A549 (cell line): ENCODE measurements around the gene PLEKHA5. TPM values are rescaled to one million over a fixed set of nuclear protein-coding genes. Genes with fewer than 3 reads are reported as not detected.

Experiments
- ATAC-seq, 2 experiments: fragments of 200-7000 bp in 1 of 2; fragments of >200 bp in 1 of 2; cut with Nextera tagmentation in 1 of 2; cut with Tn5 transposase in 1 of 2; 3 replicates each; pipeline versions ENCODE4 v1.8.0 to v1.9.1; 2018 to 2020; ENCODE audit warnings: mild to moderate bottlenecking in 1 of 2, moderate library complexity in 1 of 2
- CTCF ChIA-PET: fragments of 300-600 bp; sonication (Branson Sonifier 250); formaldehyde crosslinking; extraction: SDS; loops from one replicate; lab custom pipeline; 2021; ENCODE audit warnings: antibody characterized with exemption, inconsistent platforms; lab: Yijun Ruan, JAX
- POLR2A ChIA-PET: fragments of 350-600 bp; formaldehyde crosslinking; extraction: SDS; loops from one replicate; lab custom pipeline; 2021; ENCODE audit warnings: antibody characterized with exemption, inconsistent platforms; lab: Yijun Ruan, JAX
- DNase-seq, 2 experiments: peaks; one replicate each; pipeline versions ENCODE4 v3.0.0 to v3.0.0-alpha.2; 2011 to 2016; ENCODE audit warnings: low read depth in 1 of 2, low spot score in 1 of 2
- FAIRE-seq: peaks from 2 replicates; lab custom pipeline; 2011; peaks lifted over from hg19 to GRCh38; lab: Jason Lieb, UNC
- H3K27ac ChIP-seq, 2 experiments: fragments of >200 bp; sonication (Bioruptor Twin); formaldehyde crosslinking; 3 replicates each; pipeline ENCODE4 v1.5.1; 2016 to 2017
- H3K4me1 ChIP-seq: fragments of >200 bp; sonication (Bioruptor Twin); formaldehyde crosslinking; 3 replicates; pipeline ENCODE4 v1.6.1; 2016
- H3K4me2 ChIP-seq: fragments of >200 bp; sonication (Bioruptor Twin); formaldehyde crosslinking; 3 replicates; pipeline ENCODE4 v1.6.1; 2016
- H3K4me3 ChIP-seq: fragments of >200 bp; sonication (Bioruptor Twin); formaldehyde crosslinking; 3 replicates; pipeline ENCODE4 v1.5.1; 2016
- H3K9me3 ChIP-seq: fragments of >200 bp; sonication (Bioruptor Twin); formaldehyde crosslinking; 3 replicates; pipeline ENCODE4 v1.6.1; 2016
- CBX8 ChIP-seq: fragments of 200-600 bp; sonication (generic); IDR thresholded peaks from 2 replicates; pipeline ENCODE4 v1.6.1; 2016
- EHMT2 ChIP-seq: fragments of 200-600 bp; sonication (generic); IDR thresholded peaks from 2 replicates; pipeline ENCODE4 v1.6.1; 2016; ENCODE audit warnings: antibody characterized with exemption, low read depth, mild to moderate bottlenecking, moderate library complexity
- FOSL2 ChIP-seq, 2 experiments: fragments of 450-650 bp in 1 of 2; fragments of >200 bp in 1 of 2; sonication (Bioruptor Twin) in 1 of 2; formaldehyde crosslinking; IDR thresholded peaks; 2 replicates each; pipeline versions ENCODE4 v1.5.0 to v1.6.1; 2016 to 2020; ENCODE audit warnings: mild to moderate bottlenecking in 1 of 2, moderate library complexity in 1 of 2
- JUNB ChIP-seq: fragments of >200 bp; sonication (Bioruptor Twin); formaldehyde crosslinking; IDR thresholded peaks from 2 replicates; pipeline ENCODE4 v1.6.1; 2016
- KDM5A ChIP-seq: fragments of 200-600 bp; sonication (generic); IDR thresholded peaks from 2 replicates; pipeline ENCODE4 v1.6.1; 2016; ENCODE audit warnings: antibody characterized with exemption, mild to moderate bottlenecking
- MAZ ChIP-seq: fragments of 150-350 bp; IDR thresholded peaks from 2 replicates; pipeline ENCODE4 v1.6.1; 2014; ENCODE audit warnings: antibody characterized with exemption, low read depth, low read length, borderline replicate concordance
- MYC ChIP-seq: IDR thresholded peaks from 2 replicates; pipeline ENCODE4 v1.6.1; 2012; ENCODE audit warnings: mild to moderate bottlenecking, inconsistent platforms, low read length, improper control_type of control experiment, borderline replicate concordance
- NPAS2 ChIP-seq: fragments of 250-450 bp; sonication (Bioruptor Pico); IDR thresholded peaks from 2 replicates; pipeline ENCODE4 v1.8.0; 2022; ENCODE audit warnings: mild to moderate bottlenecking, moderate library complexity, borderline replicate concordance
- NR3C1 ChIP-seq: fragments of >200 bp; sonication (Bioruptor Twin); formaldehyde crosslinking; IDR thresholded peaks from 3 replicates; pipeline ENCODE4 v1.6.1; 2017
- PHF8 ChIP-seq: fragments of 200-600 bp; sonication (generic); IDR thresholded peaks from 2 replicates; pipeline ENCODE4 v1.6.1; 2016; ENCODE audit warnings: low read depth, mild to moderate bottlenecking, antibody characterized with exemption, moderate library complexity, borderline replicate concordance
- RCOR1 ChIP-seq: fragments of 150-350 bp; IDR thresholded peaks from 2 replicates; pipeline ENCODE4 v1.6.1; 2014; ENCODE audit warnings: antibody characterized with exemption, low read length, low read depth
- SMC3 ChIP-seq: fragments of >200 bp; sonication (Bioruptor Twin); formaldehyde crosslinking; IDR thresholded peaks from 3 replicates; pipeline ENCODE4 v1.6.1; 2018; ENCODE audit warnings: inconsistent platforms
- SREBF2 ChIP-seq: fragments of 450-650 bp; IDR thresholded peaks from 2 replicates; pipeline ENCODE4 v1.6.1; 2014; ENCODE audit warnings: mild to moderate bottlenecking, moderate library complexity
- ZFP36 ChIP-seq: fragments of 450-650 bp; IDR thresholded peaks from 2 replicates; pipeline ENCODE4 v1.6.1; 2014; ENCODE audit warnings: borderline replicate concordance; ENCODE audit not compliant: partially characterized antibody
- WGBS: methylation state at CpG from one replicate; pipeline ENCODE4 v1.1.6; 2017; ENCODE audit errors: missing lambda C conversion rate; 5-methylcytosine and 5-hydroxymethylcytosine counted together
- polyA plus RNA-seq, 4 experiments: library from polyadenylated mRNA; depleted of rRNA in 3 of 4; stranded (reverse); fragments of >200 nt; fragmentation: RNase III in 1 of 4; extraction: RNeasy Plus Mini Kit Qiagen cat#74134 plus additional on column Dnase treatment in 1 of 4; gene quantifications; 2 replicates in 3 of 4; 3 replicates in 1 of 4; pipeline ENCODE4 v1.2.3, GENCODE V29; 2011 to 2017
- TF ChIP-seq, protein P1 (sequence below): fragments of 200-600 bp; sonication (generic); IDR thresholded peaks from 2 replicates; pipeline ENCODE4 v1.6.1; 2016; ENCODE audit warnings: antibody characterized with exemption, mild to moderate bottlenecking, moderate library complexity
- TF ChIP-seq, protein P2 (sequence below): fragments of 250-450 bp; sonication (Bioruptor Pico); IDR thresholded peaks from 2 replicates; pipeline ENCODE4 v1.5.0; 2021; ENCODE audit warnings: mild to moderate bottlenecking, moderate library complexity, borderline replicate concordance
- TF ChIP-seq, protein P3 (sequence below): fragments of >200 bp; sonication (Bioruptor Twin); formaldehyde crosslinking; IDR thresholded peaks from 2 replicates; pipeline ENCODE4 v1.6.1; 2016
- TF ChIP-seq, protein P4 (sequence below): fragments of >200 bp; sonication (Bioruptor Twin); formaldehyde crosslinking; IDR thresholded peaks from 3 replicates; pipeline ENCODE4 v1.5.1; 2016

Gene PLEKHA5
- polyA plus RNA-seq, 2 of the 4 experiments (the other 2 are of a cell fraction), result 7.6 to 13.2 TPM

DNA sequence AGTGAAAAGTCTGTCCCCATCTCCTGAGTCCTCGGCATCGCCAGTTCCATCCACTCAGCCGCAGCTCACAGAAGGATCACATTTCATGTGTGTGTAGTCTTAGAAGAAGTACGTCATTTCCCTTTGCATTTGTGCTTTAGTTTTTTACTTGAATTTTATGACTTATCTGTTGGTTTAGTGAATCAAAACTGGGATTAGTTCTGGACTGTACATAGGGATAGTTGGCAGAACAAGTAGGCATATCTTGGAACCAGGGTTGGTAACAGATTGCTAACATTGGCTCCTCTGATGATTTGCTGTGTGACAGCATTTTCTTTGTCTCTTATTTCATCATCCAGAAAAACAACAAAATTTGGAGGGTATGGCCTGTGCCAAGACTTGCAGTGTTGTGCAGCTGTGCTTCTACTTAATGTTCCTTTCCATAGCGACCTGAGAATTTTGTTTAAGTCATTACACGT, 240.2 kb downstream of the PLEKHA5 start:
- TF ChIP-seq NPAS2 (CRISPR knock-in tag), result no peak
- TF ChIP-seq JUNB, result no peak
- TF ChIP-seq FOSL2 (IDR thresholded peaks at IDR 0.05), result no peak
- TF ChIP-seq FOSL2 (CRISPR knock-in tag; IDR thresholded peaks at IDR 0.05), result no peak
- TF ChIP-seq KDM5A, result no peak
- TF ChIP-seq SMC3, result no peak
- no peak for TF ChIP-seq RCOR1
- TF ChIP-seq CBX8, result no peak
- no peak for TF ChIP-seq EHMT2
- TF ChIP-seq, protein P1, sequence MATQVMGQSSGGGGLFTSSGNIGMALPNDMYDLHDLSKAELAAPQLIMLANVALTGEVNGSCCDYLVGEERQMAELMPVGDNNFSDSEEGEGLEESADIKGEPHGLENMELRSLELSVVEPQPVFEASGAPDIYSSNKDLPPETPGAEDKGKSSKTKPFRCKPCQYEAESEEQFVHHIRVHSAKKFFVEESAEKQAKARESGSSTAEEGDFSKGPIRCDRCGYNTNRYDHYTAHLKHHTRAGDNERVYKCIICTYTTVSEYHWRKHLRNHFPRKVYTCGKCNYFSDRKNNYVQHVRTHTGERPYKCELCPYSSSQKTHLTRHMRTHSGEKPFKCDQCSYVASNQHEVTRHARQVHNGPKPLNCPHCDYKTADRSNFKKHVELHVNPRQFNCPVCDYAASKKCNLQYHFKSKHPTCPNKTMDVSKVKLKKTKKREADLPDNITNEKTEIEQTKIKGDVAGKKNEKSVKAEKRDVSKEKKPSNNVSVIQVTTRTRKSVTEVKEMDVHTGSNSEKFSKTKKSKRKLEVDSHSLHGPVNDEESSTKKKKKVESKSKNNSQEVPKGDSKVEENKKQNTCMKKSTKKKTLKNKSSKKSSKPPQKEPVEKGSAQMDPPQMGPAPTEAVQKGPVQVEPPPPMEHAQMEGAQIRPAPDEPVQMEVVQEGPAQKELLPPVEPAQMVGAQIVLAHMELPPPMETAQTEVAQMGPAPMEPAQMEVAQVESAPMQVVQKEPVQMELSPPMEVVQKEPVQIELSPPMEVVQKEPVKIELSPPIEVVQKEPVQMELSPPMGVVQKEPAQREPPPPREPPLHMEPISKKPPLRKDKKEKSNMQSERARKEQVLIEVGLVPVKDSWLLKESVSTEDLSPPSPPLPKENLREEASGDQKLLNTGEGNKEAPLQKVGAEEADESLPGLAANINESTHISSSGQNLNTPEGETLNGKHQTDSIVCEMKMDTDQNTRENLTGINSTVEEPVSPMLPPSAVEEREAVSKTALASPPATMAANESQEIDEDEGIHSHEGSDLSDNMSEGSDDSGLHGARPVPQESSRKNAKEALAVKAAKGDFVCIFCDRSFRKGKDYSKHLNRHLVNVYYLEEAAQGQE, result no peak
- no peak for TF ChIP-seq PHF8
- TF ChIP-seq SREBF2, result no peak
- TF ChIP-seq MYC, result no peak
- TF ChIP-seq, protein P2, sequence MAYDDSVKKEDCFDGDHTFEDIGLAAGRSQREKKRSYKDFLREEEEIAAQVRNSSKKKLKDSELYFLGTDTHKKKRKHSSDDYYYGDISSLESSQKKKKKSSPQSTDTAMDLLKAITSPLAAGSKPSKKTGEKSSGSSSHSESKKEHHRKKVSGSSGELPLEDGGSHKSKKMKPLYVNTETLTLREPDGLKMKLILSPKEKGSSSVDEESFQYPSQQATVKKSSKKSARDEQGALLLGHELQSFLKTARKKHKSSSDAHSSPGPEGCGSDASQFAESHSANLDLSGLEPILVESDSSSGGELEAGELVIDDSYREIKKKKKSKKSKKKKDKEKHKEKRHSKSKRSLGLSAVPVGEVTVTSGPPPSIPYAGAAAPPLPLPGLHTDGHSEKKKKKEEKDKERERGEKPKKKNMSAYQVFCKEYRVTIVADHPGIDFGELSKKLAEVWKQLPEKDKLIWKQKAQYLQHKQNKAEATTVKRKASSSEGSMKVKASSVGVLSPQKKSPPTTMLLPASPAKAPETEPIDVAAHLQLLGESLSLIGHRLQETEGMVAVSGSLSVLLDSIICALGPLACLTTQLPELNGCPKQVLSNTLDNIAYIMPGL (CRISPR knock-in tag), result no peak
- TF ChIP-seq, all 56 proteins: peak for 0
- H3K4me2 ChIP-seq, result no peak overlapping the region
- H3K27ac ChIP-seq, result no peak overlapping the region
- ChIA-PET POLR2A (interaction anchor here (0.6 kb wide), 1 partner anchor 63 kb away, joined by 6 read pairs; no protein-coding TSS in a partner anchor), CTCF (no interaction called here)
- FAIRE-seq, result no peak
- ATAC-seq, result no peak
- no peak overlapping the region for H3K4me3 ChIP-seq
- DNase-seq, result no peak
- WGBS, result 91% methylated on average over 6 of the region's 6 CpGs
- H3K9me3 ChIP-seq, result no peaks in the 10 kb centered on the region
- no peaks in the 10 kb centered on the region for H3K4me1 ChIP-seq

DNA sequence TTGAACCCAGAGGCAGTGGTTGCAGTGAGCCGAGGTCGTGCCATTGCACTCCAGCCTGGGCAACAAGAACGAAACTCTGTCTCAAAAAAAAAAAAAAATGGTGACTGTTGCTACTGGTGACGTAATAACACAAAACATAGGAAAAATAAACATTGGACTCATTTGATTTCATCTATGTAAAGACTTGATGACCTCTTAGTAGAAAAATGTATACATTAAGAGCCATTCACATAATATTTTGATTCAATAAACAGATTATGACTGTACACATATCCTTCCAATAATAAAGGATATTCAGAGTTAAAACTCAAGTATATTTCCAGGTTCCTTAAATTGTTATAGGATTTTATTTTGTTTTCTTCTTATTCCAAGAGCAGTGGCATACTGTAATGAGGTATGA, 244.1 kb downstream of the PLEKHA5 start:
- no peak for ATAC-seq
- Histone ChIP-seq H3K4me2 (no peak overlapping the region), H3K27ac (no peak overlapping the region), H3K9me3 (no peaks in the 10 kb centered on the region), H3K4me3 (no peak overlapping the region), H3K4me1 (no peaks in the 10 kb centered on the region)
- ChIA-PET POLR2A (no interaction called here), CTCF (interaction anchor here (0.7 kb wide), 2 partner anchors 14 to 996 kb away, joined by 3 to 4 read pairs; no protein-coding TSS in a partner anchor)
- no peak for DNase-seq
- FAIRE-seq, result no peak
- WGBS, result 85% methylated on average over 4 of the region's 4 CpGs
- TF ChIP-seq ZFP36, result no peak
- TF ChIP-seq SMC3, result no peak
- no peak for TF ChIP-seq MAZ
- TF ChIP-seq, protein P3, sequence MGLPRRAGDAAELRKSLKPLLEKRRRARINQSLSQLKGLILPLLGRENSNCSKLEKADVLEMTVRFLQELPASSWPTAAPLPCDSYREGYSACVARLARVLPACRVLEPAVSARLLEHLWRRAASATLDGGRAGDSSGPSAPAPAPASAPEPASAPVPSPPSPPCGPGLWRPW, result no peak
- no peak for TF ChIP-seq NR3C1
- TF ChIP-seq, protein P4, sequence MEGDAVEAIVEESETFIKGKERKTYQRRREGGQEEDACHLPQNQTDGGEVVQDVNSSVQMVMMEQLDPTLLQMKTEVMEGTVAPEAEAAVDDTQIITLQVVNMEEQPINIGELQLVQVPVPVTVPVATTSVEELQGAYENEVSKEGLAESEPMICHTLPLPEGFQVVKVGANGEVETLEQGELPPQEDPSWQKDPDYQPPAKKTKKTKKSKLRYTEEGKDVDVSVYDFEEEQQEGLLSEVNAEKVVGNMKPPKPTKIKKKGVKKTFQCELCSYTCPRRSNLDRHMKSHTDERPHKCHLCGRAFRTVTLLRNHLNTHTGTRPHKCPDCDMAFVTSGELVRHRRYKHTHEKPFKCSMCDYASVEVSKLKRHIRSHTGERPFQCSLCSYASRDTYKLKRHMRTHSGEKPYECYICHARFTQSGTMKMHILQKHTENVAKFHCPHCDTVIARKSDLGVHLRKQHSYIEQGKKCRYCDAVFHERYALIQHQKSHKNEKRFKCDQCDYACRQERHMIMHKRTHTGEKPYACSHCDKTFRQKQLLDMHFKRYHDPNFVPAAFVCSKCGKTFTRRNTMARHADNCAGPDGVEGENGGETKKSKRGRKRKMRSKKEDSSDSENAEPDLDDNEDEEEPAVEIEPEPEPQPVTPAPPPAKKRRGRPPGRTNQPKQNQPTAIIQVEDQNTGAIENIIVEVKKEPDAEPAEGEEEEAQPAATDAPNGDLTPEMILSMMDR, result no peak
